Neural cell (in vitro differentiated cells): ENCODE data around the gene HDAC5. TPM values are rescaled to one million over a fixed set of nuclear protein-coding genes. Genes with fewer than 3 reads are reported as not detected.

Experiments used
- H2AFZ ChIP-seq: fragments of 200-600, 300-800 bp; sonication (generic), shearing (Covaris generic); 2 replicates; pipeline ENCODE4 v1.6.0; 2014; ENCODE audit warnings: low read depth, mild to moderate bottlenecking, antibody characterized with exemption, low read length, moderate library complexity
- H3F3A ChIP-seq: fragments of 200-600 bp; shearing (Covaris generic); 2 replicates; pipeline ENCODE4 v1.6.1; 2016; ENCODE audit warnings: mild to moderate bottlenecking, moderate library complexity, mixed read lengths, antibody characterized with exemption, low read length; ENCODE audit not compliant: insufficient read depth, poor library complexity, severe bottlenecking
- H3K27ac ChIP-seq: fragments of 200-600, 300-800 bp; sonication (generic), shearing (Covaris generic); 2 replicates; pipeline ENCODE4 v1.5.1; 2014; ENCODE audit warnings: mild to moderate bottlenecking, low read length, moderate library complexity
- H3K27me3 ChIP-seq: fragments of 300-800, 200-600 bp; sonication (generic), shearing (Covaris generic); 2 replicates; pipeline ENCODE4 v1.6.0; 2014; ENCODE audit warnings: mild to moderate bottlenecking, low read depth, low read length, moderate library complexity; ENCODE audit not compliant: insufficient read depth
- H3K36me3 ChIP-seq: fragments of 300-800, 200-600 bp; sonication (generic), shearing (Covaris generic); 2 replicates; pipeline ENCODE4 v1.5.1; 2014; ENCODE audit warnings: mild to moderate bottlenecking, antibody characterized with exemption, low read length, moderate library complexity; ENCODE audit not compliant: insufficient read depth
- H3K4me2 ChIP-seq: fragments of 300-800, 200-600 bp; sonication (generic), shearing (Covaris generic); 2 replicates; pipeline ENCODE4 v1.6.0; 2014; ENCODE audit warnings: mild to moderate bottlenecking, low read length
- H3K4me3 ChIP-seq: fragments of 300-800, 200-600 bp; sonication (generic), shearing (Covaris generic); 2 replicates; pipeline ENCODE4 v1.5.1; 2014; ENCODE audit warnings: mild to moderate bottlenecking, low read length, moderate library complexity
- H3K79me2 ChIP-seq: fragments of 200-600 bp; shearing (Covaris generic); replicated peaks from 2 replicates; pipeline ENCODE4 v1.6.0; 2014; ENCODE audit warnings: mild to moderate bottlenecking, low read length, moderate library complexity; ENCODE audit not compliant: insufficient read depth
- H3K9ac ChIP-seq: fragments of 300-800, 200-600 bp; sonication (generic), shearing (Covaris generic); 2 replicates; pipeline ENCODE4 v1.6.1; 2016; ENCODE audit warnings: mild to moderate bottlenecking, low read length, mixed read lengths
- H3K9me2 ChIP-seq: fragments of 200-600 bp; shearing (Covaris generic); 2 replicates; pipeline ENCODE4 v1.6.1; 2016; ENCODE audit warnings: mild to moderate bottlenecking, low read length, mixed read lengths; ENCODE audit not compliant: insufficient read depth
- H3K9me3 ChIP-seq: fragments of 200-600, 300-800 bp; sonication (generic), shearing (Covaris generic); 2 replicates; pipeline ENCODE4 v1.6.1; 2016; ENCODE audit warnings: mild to moderate bottlenecking, mixed run types, low read length, moderate library complexity, mixed read lengths
- H4K20me1 ChIP-seq: fragments of 200-600 bp; shearing (Covaris generic); 2 replicates; pipeline ENCODE4 v1.6.1; 2016; ENCODE audit warnings: mild to moderate bottlenecking, mixed run types; ENCODE audit not compliant: insufficient read depth
- EP300 ChIP-seq: fragments of 450-650 bp; conservative IDR thresholded peaks from 2 replicates; pipeline ENCODE4 v1.6.1; 2014; ENCODE audit warnings: antibody characterized with exemption, mild to moderate bottlenecking, moderate library complexity; ENCODE audit not compliant: poor library complexity, severe bottlenecking
- EZH2 ChIP-seq: fragments of 200-600, 300-800 bp; shearing (Covaris generic), sonication (generic); IDR thresholded peaks from 2 replicates; pipeline ENCODE4 v1.6.1; 2014; ENCODE audit warnings: antibody characterized with exemption, low read length, borderline replicate concordance, mild to moderate bottlenecking; ENCODE audit not compliant: insufficient read depth, poor library complexity, severe bottlenecking
- MXI1 ChIP-seq: fragments of 450-650 bp; conservative IDR thresholded peaks from 2 replicates; pipeline ENCODE4 v1.6.1; 2014; ENCODE audit warnings: antibody characterized with exemption, mild to moderate bottlenecking; ENCODE audit not compliant: poor library complexity, severe bottlenecking
- POLR2AphosphoS5 ChIP-seq: IDR thresholded peaks from 2 replicates; pipeline ENCODE4 v1.6.1; 2012
- RAD21 ChIP-seq: fragments of 450-650 bp; conservative IDR thresholded peaks from 2 replicates; pipeline ENCODE4 v1.6.1; 2014; ENCODE audit warnings: antibody characterized with exemption, mild to moderate bottlenecking, moderate library complexity
- SMC3 ChIP-seq: fragments of 450-650 bp; conservative IDR thresholded peaks from 2 replicates; pipeline ENCODE4 v1.6.1; 2014; ENCODE audit warnings: antibody characterized with exemption, mild to moderate bottlenecking, moderate library complexity; ENCODE audit not compliant: poor library complexity
- TAF1 ChIP-seq: IDR thresholded peaks from 2 replicates; pipeline ENCODE4 v1.6.1; 2012; ENCODE audit warnings: low read depth
- polyA plus RNA-seq: library from polyadenylated mRNA; depleted of rRNA; stranded (reverse); fragments of >200 nt; gene quantifications from 2 replicates; pipeline ENCODE4 v1.2.3, GENCODE V29; 2014
- TF ChIP-seq, protein P1 (sequence below): IDR thresholded peaks from 2 replicates; pipeline ENCODE4 v1.6.1; 2012; ENCODE audit warnings: borderline replicate concordance
- TF ChIP-seq, protein P2 (sequence below): fragments of 450-650 bp; IDR thresholded peaks from 2 replicates; pipeline ENCODE4 v1.5.1; 2014; ENCODE audit warnings: antibody characterized with exemption, mild to moderate bottlenecking, moderate library complexity; ENCODE audit not compliant: poor library complexity, severe bottlenecking

The HDAC5 gene
- polyA plus RNA-seq, 1 donor from 2014 or later = 97.8 TPM

DNA sequence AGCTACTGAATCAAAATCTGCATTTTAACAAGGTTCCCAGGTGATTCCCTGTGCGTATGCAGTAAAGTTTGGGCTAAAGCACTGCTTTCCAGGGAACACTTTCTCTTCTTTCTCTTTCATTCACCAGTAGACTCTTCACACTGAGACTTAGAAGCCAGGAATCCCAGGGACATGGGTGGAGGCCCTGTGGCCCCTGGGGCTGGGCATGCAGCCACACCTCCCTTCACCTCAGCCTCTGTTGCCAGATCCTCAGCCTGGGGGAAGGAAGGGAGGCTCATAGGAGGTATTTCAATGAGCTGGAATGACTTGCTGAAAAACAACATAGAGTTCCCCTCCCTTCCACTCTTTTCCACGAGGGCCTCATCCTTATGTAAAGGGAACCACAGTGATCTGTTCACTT is 51.7 kb downstream of the HDAC5 start:
- Histone ChIP-seq H4K20me1 (no peaks in the 10 kb centered on the region), H2AFZ (no peak overlapping the region), H3K79me2 (peaks cover 15% of the 10 kb centered on the region), H3K27me3 (no peaks in the 10 kb centered on the region), H3F3A (no peaks in the 10 kb centered on the region), H3K9ac (peak overlapping the region; percentile 93), H3K9me3 (no peaks in the 10 kb centered on the region), H3K36me3 (no peaks in the 10 kb centered on the region), H3K4me3 (peak overlapping the region; percentile 85), H3K4me2 (peak overlapping the region; percentile 77), H3K9me2 (no peaks in the 10 kb centered on the region), H3K27ac (peak overlapping the region; percentile 91)
- TF ChIP-seq TAF1 (no peak), EP300 (no peak), POLR2AphosphoS5 (no peak), EZH2 (no peak), MXI1 (no peak), SMC3 (no peak), RAD21 (no peak)
- TF ChIP-seq, protein P1, sequence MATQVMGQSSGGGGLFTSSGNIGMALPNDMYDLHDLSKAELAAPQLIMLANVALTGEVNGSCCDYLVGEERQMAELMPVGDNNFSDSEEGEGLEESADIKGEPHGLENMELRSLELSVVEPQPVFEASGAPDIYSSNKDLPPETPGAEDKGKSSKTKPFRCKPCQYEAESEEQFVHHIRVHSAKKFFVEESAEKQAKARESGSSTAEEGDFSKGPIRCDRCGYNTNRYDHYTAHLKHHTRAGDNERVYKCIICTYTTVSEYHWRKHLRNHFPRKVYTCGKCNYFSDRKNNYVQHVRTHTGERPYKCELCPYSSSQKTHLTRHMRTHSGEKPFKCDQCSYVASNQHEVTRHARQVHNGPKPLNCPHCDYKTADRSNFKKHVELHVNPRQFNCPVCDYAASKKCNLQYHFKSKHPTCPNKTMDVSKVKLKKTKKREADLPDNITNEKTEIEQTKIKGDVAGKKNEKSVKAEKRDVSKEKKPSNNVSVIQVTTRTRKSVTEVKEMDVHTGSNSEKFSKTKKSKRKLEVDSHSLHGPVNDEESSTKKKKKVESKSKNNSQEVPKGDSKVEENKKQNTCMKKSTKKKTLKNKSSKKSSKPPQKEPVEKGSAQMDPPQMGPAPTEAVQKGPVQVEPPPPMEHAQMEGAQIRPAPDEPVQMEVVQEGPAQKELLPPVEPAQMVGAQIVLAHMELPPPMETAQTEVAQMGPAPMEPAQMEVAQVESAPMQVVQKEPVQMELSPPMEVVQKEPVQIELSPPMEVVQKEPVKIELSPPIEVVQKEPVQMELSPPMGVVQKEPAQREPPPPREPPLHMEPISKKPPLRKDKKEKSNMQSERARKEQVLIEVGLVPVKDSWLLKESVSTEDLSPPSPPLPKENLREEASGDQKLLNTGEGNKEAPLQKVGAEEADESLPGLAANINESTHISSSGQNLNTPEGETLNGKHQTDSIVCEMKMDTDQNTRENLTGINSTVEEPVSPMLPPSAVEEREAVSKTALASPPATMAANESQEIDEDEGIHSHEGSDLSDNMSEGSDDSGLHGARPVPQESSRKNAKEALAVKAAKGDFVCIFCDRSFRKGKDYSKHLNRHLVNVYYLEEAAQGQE = no peak
- TF ChIP-seq, protein P2, sequence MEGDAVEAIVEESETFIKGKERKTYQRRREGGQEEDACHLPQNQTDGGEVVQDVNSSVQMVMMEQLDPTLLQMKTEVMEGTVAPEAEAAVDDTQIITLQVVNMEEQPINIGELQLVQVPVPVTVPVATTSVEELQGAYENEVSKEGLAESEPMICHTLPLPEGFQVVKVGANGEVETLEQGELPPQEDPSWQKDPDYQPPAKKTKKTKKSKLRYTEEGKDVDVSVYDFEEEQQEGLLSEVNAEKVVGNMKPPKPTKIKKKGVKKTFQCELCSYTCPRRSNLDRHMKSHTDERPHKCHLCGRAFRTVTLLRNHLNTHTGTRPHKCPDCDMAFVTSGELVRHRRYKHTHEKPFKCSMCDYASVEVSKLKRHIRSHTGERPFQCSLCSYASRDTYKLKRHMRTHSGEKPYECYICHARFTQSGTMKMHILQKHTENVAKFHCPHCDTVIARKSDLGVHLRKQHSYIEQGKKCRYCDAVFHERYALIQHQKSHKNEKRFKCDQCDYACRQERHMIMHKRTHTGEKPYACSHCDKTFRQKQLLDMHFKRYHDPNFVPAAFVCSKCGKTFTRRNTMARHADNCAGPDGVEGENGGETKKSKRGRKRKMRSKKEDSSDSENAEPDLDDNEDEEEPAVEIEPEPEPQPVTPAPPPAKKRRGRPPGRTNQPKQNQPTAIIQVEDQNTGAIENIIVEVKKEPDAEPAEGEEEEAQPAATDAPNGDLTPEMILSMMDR = no peak

DNA sequence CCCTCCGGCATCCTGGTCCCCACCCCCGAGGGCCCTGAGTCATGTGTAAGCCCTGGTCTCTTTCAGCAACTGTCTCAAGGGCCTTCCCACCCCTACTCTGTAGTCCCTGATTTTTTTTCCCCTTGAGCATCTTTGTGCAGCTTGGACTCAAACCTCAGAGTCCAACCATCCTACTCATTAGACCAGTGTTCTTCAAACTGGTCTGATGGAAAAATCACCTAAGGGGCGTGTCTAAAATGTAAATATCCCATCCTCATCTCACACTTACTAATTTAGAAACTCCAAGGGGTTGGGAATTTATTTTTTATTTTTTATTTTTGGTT is 52.3 kb downstream of the HDAC5 start:
- Histone ChIP-seq H3K27me3 (no peaks in the 10 kb centered on the region), H3K4me3 (peak overlapping the region; percentile 85), H3K79me2 (peaks cover 15% of the 10 kb centered on the region), H3F3A (no peaks in the 10 kb centered on the region), H2AFZ (peak overlapping the region; percentile 61), H3K4me2 (peak overlapping the region; percentile 77), H3K9me3 (no peaks in the 10 kb centered on the region), H3K9me2 (no peaks in the 10 kb centered on the region), H3K36me3 (no peaks in the 10 kb centered on the region), H3K9ac (peak overlapping the region; percentile 93), H3K27ac (peak overlapping the region; percentile 91), H4K20me1 (no peaks in the 10 kb centered on the region)
- TF ChIP-seq POLR2AphosphoS5 (no peak), RAD21 (no peak), SMC3 (no peak), MXI1 (no peak), TAF1 (no peak), EZH2 (no peak), EP300 (no peak)
- TF ChIP-seq, protein P1 = no peak
- TF ChIP-seq, protein P2 = no peak
